Stomach (tissue), 4 donors: ENCODE results near the gene PANX3.

Experiments used
- EP300 ChIP-seq: sonication (generic); formaldehyde crosslinking; IDR thresholded peaks from one replicate; pipeline ENCODE4 v1.6.1; 2017; ENCODE audit warnings: antibody characterized with exemption
- POLR2A ChIP-seq, 4 donors: fragments of 450-650 bp; IDR thresholded peaks; one replicate each; pipeline ENCODE4 v1.6.1; 2016; ENCODE audit warnings: antibody characterized with exemption in 4 of 4, control low read depth in 2 of 4, mild to moderate bottlenecking in 1 of 4, moderate library complexity in 1 of 4
- POLR2AphosphoS5 ChIP-seq, 3 donors: sonication (generic); formaldehyde crosslinking; IDR thresholded peaks; one replicate each; pipeline ENCODE4 v1.6.1; 2016; ENCODE audit warnings: antibody characterized with exemption in 3 of 3
- TF ChIP-seq, protein P1 (sequence below), 7 experiments: fragments of 450-650 bp in 4 of 7; fragments of 200-600 bp in 3 of 7; sonication (generic) in 3 of 7; IDR thresholded peaks; one replicate each; pipeline ENCODE4 v1.5.1; 2016 to 2019; ENCODE audit warnings: antibody characterized with exemption in 7 of 7, control low read depth in 2 of 7, mild to moderate bottlenecking in 1 of 7

DNA sequence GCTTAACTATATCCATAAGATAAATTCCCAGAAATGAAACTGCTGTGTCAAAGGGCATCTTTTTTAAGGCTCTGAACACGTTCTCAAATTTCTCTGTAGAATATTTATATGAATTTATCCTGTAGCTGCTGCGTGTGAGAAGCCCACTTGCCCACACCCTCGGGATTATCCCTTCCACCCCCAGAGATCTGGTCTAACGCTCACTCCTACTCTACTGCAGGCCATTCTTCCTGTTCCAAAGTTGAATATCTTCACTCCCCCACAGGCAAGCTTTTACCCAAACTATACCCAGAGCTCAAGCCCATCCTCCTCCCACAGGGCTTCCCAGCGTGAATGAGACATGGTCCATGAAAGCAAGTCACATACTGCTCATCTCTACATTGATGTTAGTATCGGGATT lies 37.4 kb downstream of the PANX3 start:
- TF ChIP-seq, protein P1, sequence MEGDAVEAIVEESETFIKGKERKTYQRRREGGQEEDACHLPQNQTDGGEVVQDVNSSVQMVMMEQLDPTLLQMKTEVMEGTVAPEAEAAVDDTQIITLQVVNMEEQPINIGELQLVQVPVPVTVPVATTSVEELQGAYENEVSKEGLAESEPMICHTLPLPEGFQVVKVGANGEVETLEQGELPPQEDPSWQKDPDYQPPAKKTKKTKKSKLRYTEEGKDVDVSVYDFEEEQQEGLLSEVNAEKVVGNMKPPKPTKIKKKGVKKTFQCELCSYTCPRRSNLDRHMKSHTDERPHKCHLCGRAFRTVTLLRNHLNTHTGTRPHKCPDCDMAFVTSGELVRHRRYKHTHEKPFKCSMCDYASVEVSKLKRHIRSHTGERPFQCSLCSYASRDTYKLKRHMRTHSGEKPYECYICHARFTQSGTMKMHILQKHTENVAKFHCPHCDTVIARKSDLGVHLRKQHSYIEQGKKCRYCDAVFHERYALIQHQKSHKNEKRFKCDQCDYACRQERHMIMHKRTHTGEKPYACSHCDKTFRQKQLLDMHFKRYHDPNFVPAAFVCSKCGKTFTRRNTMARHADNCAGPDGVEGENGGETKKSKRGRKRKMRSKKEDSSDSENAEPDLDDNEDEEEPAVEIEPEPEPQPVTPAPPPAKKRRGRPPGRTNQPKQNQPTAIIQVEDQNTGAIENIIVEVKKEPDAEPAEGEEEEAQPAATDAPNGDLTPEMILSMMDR (IDR thresholded peaks at IDR 0.05): no peak
- no peak for TF ChIP-seq POLR2A (IDR thresholded peaks at IDR 0.05)
- no peak for TF ChIP-seq POLR2AphosphoS5 (IDR thresholded peaks at IDR 0.05)
- no peak for TF ChIP-seq EP300
